Caco-2 (cell line): ENCODE results near the gene TLX1. TPM values are rescaled to one million over a fixed set of nuclear protein-coding genes. Genes with fewer than 3 reads are reported as not detected.
A peak's percentile ranks its signal among the peaks of the same experiment; 100 is the strongest.

ENCODE experiments used
- BruUV-seq: library from RNA; stranded (reverse); fragments of 400-500 nt; replicated peaks from 2 replicates; lab custom pipeline; 2021; lab: Mats Ljungman, UMichigan
- CTCF ChIA-PET: fragments of 300-600 bp; sonication (Branson Sonifier 250); formaldehyde crosslinking; loops from one replicate; lab custom pipeline; 2022; ENCODE audit warnings: antibody characterized with exemption; lab: Charles Lee
- POLR2A ChIA-PET: fragments of 300-600 bp; sonication (Branson Sonifier 250); formaldehyde crosslinking; loops from one replicate; lab custom pipeline; 2022; ENCODE audit warnings: antibody characterized with exemption; lab: Charles Lee
- DNase-seq, 2 experiments: peaks; one replicate each; pipeline versions ENCODE4 v3.0.0 to v3.0.0-alpha.2; 2020 to 2022
- H3K27me3 ChIP-seq: replicated peaks from 2 replicates; pipeline ENCODE4 v1.6.0; 2011; ENCODE audit warnings: low read length; ENCODE audit not compliant: control insufficient read depth, insufficient read depth
- H3K36me3 ChIP-seq: 2 replicates; pipeline ENCODE4 v1.5.1; 2011; ENCODE audit warnings: low read length; ENCODE audit not compliant: control insufficient read depth, insufficient read depth
- H3K4me1 ChIP-seq: fragments of 250-450 bp; sonication (Bioruptor Pico); 2 replicates; pipeline ENCODE4 v1.5.1; 2020; ENCODE audit warnings: mild to moderate bottlenecking
- H3K4me3 ChIP-seq: 2 replicates; pipeline ENCODE4 v1.5.1; 2011; ENCODE audit warnings: low read depth, mild to moderate bottlenecking, control low read depth, low read length
- H3K9me3 ChIP-seq: fragments of 250-450 bp; sonication (Bioruptor Pico); 2 replicates; pipeline ENCODE4 v1.5.1; 2020; ENCODE audit warnings: mild to moderate bottlenecking, moderate library complexity
- H3K27ac Mint-ChIP-seq: one replicate; pipeline ENCODE4 v1.8.0; 2022; ENCODE audit warnings: mixed read lengths; ENCODE audit not compliant: unreplicated experiment
- H3K27me3 Mint-ChIP-seq: one replicate; pipeline ENCODE4 v1.8.0; 2022; ENCODE audit warnings: mixed read lengths; ENCODE audit not compliant: insufficient read depth, unreplicated experiment
- H3K36me3 Mint-ChIP-seq: one replicate; pipeline ENCODE4 v1.8.0; 2022; ENCODE audit warnings: mild to moderate bottlenecking, mixed read lengths; ENCODE audit not compliant: insufficient read depth, unreplicated experiment
- H3K4me1 Mint-ChIP-seq: one replicate; pipeline ENCODE4 v1.8.0; 2022; ENCODE audit warnings: low read depth, mixed read lengths; ENCODE audit not compliant: unreplicated experiment
- H3K4me3 Mint-ChIP-seq: one replicate; pipeline ENCODE4 v1.8.0; 2022; ENCODE audit warnings: mild to moderate bottlenecking, moderate library complexity, mixed read lengths; ENCODE audit not compliant: unreplicated experiment
- H3K9me3 Mint-ChIP-seq: one replicate; pipeline ENCODE4 v1.8.0; 2022; ENCODE audit warnings: mixed read lengths; ENCODE audit not compliant: unreplicated experiment
- intact Hi-C: fragments of 100-400 bp; cut with micrococcal nuclease; formaldehyde crosslinking; loops from one replicate; pipeline ENCODE4 v1.10.0; 2022; ENCODE audit not compliant: unreplicated experiment
- total RNA-seq: library from RNA; stranded (reverse); gene quantifications from 2 replicates; pipeline ENCODE4 v1.2.3, GENCODE V29; 2022
- TF ChIP-seq, protein P1 (sequence below), 2 experiments: fragments of 200-600 bp in 1 of 2; IDR thresholded peaks; 1 replicate in 1 of 2; 2 replicates in 1 of 2; pipeline versions ENCODE4 v1.5.1 to v1.8.0; 2011 to 2022; ENCODE audit warnings: antibody characterized with exemption in 1 of 2, control low read depth in 1 of 2, inconsistent platforms in 1 of 2, low read depth in 1 of 2, low read length in 1 of 2, mild to moderate bottlenecking in 1 of 2, moderate library complexity in 1 of 2; ENCODE audit not compliant: insufficient read depth in 1 of 2, severe bottlenecking in 1 of 2, unreplicated experiment in 1 of 2

Gene TLX1
- total RNA-seq, 1 experiment from 2014 or later = 2.3 TPM

- no peaks in the 10 kb centered on the region for H3K4me1 Mint-ChIP-seq
- no peaks in the 10 kb centered on the region for H3K36me3 ChIP-seq
- H3K4me1 ChIP-seq = peaks cover 11% of the 10 kb centered on the region
- no TSS peak for BruUV-seq
- intact Hi-C loops = no loop called here
- no peaks in the 10 kb centered on the region for H3K27me3 ChIP-seq
- no peaks in the 10 kb centered on the region for H3K27me3 Mint-ChIP-seq
- H3K4me3 Mint-ChIP-seq = no peak overlapping the region
- H3K9me3 ChIP-seq = no peaks in the 10 kb centered on the region
- no peak overlapping the region for H3K27ac Mint-ChIP-seq
- no peak for DNase-seq
- TF ChIP-seq, protein P1, sequence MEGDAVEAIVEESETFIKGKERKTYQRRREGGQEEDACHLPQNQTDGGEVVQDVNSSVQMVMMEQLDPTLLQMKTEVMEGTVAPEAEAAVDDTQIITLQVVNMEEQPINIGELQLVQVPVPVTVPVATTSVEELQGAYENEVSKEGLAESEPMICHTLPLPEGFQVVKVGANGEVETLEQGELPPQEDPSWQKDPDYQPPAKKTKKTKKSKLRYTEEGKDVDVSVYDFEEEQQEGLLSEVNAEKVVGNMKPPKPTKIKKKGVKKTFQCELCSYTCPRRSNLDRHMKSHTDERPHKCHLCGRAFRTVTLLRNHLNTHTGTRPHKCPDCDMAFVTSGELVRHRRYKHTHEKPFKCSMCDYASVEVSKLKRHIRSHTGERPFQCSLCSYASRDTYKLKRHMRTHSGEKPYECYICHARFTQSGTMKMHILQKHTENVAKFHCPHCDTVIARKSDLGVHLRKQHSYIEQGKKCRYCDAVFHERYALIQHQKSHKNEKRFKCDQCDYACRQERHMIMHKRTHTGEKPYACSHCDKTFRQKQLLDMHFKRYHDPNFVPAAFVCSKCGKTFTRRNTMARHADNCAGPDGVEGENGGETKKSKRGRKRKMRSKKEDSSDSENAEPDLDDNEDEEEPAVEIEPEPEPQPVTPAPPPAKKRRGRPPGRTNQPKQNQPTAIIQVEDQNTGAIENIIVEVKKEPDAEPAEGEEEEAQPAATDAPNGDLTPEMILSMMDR (IDR thresholded peaks at IDR 0.05; ENCODE audit: insufficient read depth in 1 of 2, low read depth in 1 of 2, low read length in 1 of 2, severe bottlenecking in 1 of 2, unreplicated experiment in 1 of 2) = no peak
- no peaks in the 10 kb centered on the region for H3K9me3 Mint-ChIP-seq
- H3K4me3 ChIP-seq = no peak overlapping the region
- ChIA-PET CTCF (interaction anchor here (1.1 to 1.4 kb wide), 2 partner anchors 14 to 31 kb away, joined by 4 to 5 read pairs; no protein-coding TSS in a partner anchor), POLR2A (no interaction called here)
- no peaks in the 10 kb centered on the region for H3K36me3 Mint-ChIP-seq
Measured at GRCh38 chr10:101126684-101127628, 4.1 kb upstream of the TLX1 start.

GRCh38 chr10:101130141-101130540 is 959 bp upstream of the TLX1 start:
- Mint-ChIP-seq H3K36me3 (no peaks in the 10 kb centered on the region), H3K4me1 (peaks cover 1% of the 10 kb centered on the region), H3K27ac (no peak overlapping the region), H3K9me3 (no peaks in the 10 kb centered on the region), H3K27me3 (no peaks in the 10 kb centered on the region), H3K4me3 (peak overlapping the region; percentile 69)
- ChIA-PET CTCF (interaction anchor here (1.2 to 4.6 kb wide), 2 partner anchors 12 kb away, joined by 4 to 24 read pairs; no protein-coding TSS in a partner anchor), POLR2A (no interaction called here)
- intact Hi-C loops = no loop called here
- Histone ChIP-seq H3K9me3 (no peaks in the 10 kb centered on the region), H3K36me3 (no peaks in the 10 kb centered on the region), H3K4me1 (peaks cover 14% of the 10 kb centered on the region), H3K4me3 (no peak overlapping the region), H3K27me3 (no peaks in the 10 kb centered on the region)
- TF ChIP-seq, protein P1 (IDR thresholded peaks at IDR 0.05; ENCODE audit: insufficient read depth in 1 of 2, low read depth in 1 of 2, low read length in 1 of 2, severe bottlenecking in 1 of 2, unreplicated experiment in 1 of 2) = no peak
- DNase-seq = no peak
- BruUV-seq = no TSS peak

- Histone ChIP-seq H3K4me1 (peaks cover 23% of the 10 kb centered on the region), H3K36me3 (no peaks in the 10 kb centered on the region), H3K27me3 (no peaks in the 10 kb centered on the region), H3K9me3 (no peaks in the 10 kb centered on the region), H3K4me3 (peak overlapping the region; percentile 51)
- H3K4me3 Mint-ChIP-seq = peak overlapping the region; percentile 69
- H3K27ac Mint-ChIP-seq = no peak overlapping the region
- TF ChIP-seq, protein P1 (IDR thresholded peaks at IDR 0.05; ENCODE audit: insufficient read depth in 1 of 2, low read depth in 1 of 2, low read length in 1 of 2, severe bottlenecking in 1 of 2, unreplicated experiment in 1 of 2) = no peak
- no peak for DNase-seq
- BruUV-seq = no TSS peak
- intact Hi-C loops = loop anchor here (1.0 kb wide), 1 partner anchor 19 kb away; no protein-coding TSS in a partner anchor
- POLR2A ChIA-PET = no interaction called here
- H3K4me1 Mint-ChIP-seq = peaks cover 12% of the 10 kb centered on the region
- H3K36me3 Mint-ChIP-seq = no peaks in the 10 kb centered on the region
- CTCF ChIA-PET = interaction anchor here (1.1 to 4.6 kb wide), 4 partner anchors 10 to 39 kb away, joined by 3 to 24 read pairs (median 14); no protein-coding TSS in a partner anchor
- H3K27me3 Mint-ChIP-seq = no peaks in the 10 kb centered on the region
- no peaks in the 10 kb centered on the region for H3K9me3 Mint-ChIP-seq
Measured at GRCh38 chr10:101131962-101132635, 999 bp downstream of the TLX1 start.
